Panc1 (cell line): ENCODE data around the gene ZBTB7C. TPM values are rescaled to one million over a fixed set of nuclear protein-coding genes. Genes with fewer than 3 reads are reported as not detected.

Source experiments
- ATAC-seq: fragments of 200-7000 bp; cut with Tn5 transposase; 2 replicates; pipeline ENCODE4 v1.9.1; 2020; ENCODE audit warnings: mild to moderate bottlenecking, moderate library complexity
- BruUV-seq: library from RNA; stranded (reverse); fragments of 400-500 nt; replicated peaks from 2 replicates; lab custom pipeline; 2021; lab: Mats Ljungman, UMichigan
- CTCF ChIA-PET: fragments of 300-600 bp; sonication (Branson Sonifier 250); formaldehyde crosslinking; loops from one replicate; lab custom pipeline; 2022; ENCODE audit warnings: antibody characterized with exemption; lab: Charles Lee
- POLR2A ChIA-PET: fragments of 300-600 bp; sonication (Branson Sonifier 250); formaldehyde crosslinking; loops from one replicate; lab custom pipeline; 2022; ENCODE audit warnings: antibody characterized with exemption; lab: Charles Lee
- DNase-seq: peaks from one replicate; pipeline ENCODE4 v3.0.0-alpha.2; 2010; ENCODE audit warnings: low read depth, low spot score
- H3K27ac ChIP-seq: 2 replicates; pipeline ENCODE4 v1.5.1; 2011; ENCODE audit warnings: mild to moderate bottlenecking, low read length, inconsistent platforms
- H3K27me3 ChIP-seq: fragments of 200-500 bp; sonication (Bioruptor generic); 2 replicates; pipeline ENCODE4 v1.6.0; 2014; ENCODE audit warnings: low read length, inconsistent platforms; ENCODE audit not compliant: control insufficient read depth, insufficient read depth
- H3K36me3 ChIP-seq: fragments of 200-500 bp; sonication (Bioruptor generic); 2 replicates; pipeline ENCODE4 v1.5.1; 2014; ENCODE audit warnings: inconsistent platforms, mild to moderate bottlenecking, low read length, moderate library complexity; ENCODE audit not compliant: control insufficient read depth, insufficient read depth
- H3K4me1 ChIP-seq: 2 replicates; pipeline ENCODE4 v1.5.1; 2011; ENCODE audit warnings: inconsistent platforms, mild to moderate bottlenecking, low read length, moderate library complexity; ENCODE audit not compliant: control insufficient read depth, insufficient read depth
- H3K4me3 ChIP-seq, 2 experiments: 2 replicates each; pipeline ENCODE4 v1.5.1; 2011 to 2012; ENCODE audit warnings: low read depth in 2 of 2, low read length in 2 of 2, mild to moderate bottlenecking in 2 of 2, inconsistent platforms in 1 of 2, moderate library complexity in 1 of 2
- H3K9me3 ChIP-seq: fragments of 200-500 bp; sonication (Bioruptor generic); 2 replicates; pipeline ENCODE4 v1.5.1; 2014; ENCODE audit warnings: low read depth, mild to moderate bottlenecking, inconsistent platforms, low read length, moderate library complexity; ENCODE audit not compliant: control insufficient read depth, insufficient read depth
- CTCF ChIP-seq: fragments of 450-650 bp; IDR thresholded peaks from 2 replicates; pipeline ENCODE4 v1.5.1; 2017; ENCODE audit warnings: mild to moderate bottlenecking
- POLR2AphosphoS5 ChIP-seq: IDR thresholded peaks from 2 replicates; pipeline ENCODE4 v1.6.1; 2012; ENCODE audit warnings: mild to moderate bottlenecking, low read depth, low read length, moderate library complexity
- REST ChIP-seq, 2 experiments: IDR thresholded peaks; 2 replicates each; pipeline ENCODE4 v1.6.1; 2011 to 2012; ENCODE audit warnings: low read depth in 2 of 2, control low read depth in 1 of 2, low read length in 1 of 2, mild to moderate bottlenecking in 1 of 2, moderate library complexity in 1 of 2; ENCODE audit not compliant: insufficient read depth in 1 of 2
- SIN3A ChIP-seq: IDR thresholded peaks from 2 replicates; pipeline ENCODE4 v1.6.1; 2012; ENCODE audit warnings: low read depth, mild to moderate bottlenecking, low read length, moderate library complexity, borderline replicate concordance; ENCODE audit not compliant: insufficient read depth
- TCF7L2 ChIP-seq: IDR thresholded peaks from 2 replicates; pipeline ENCODE4 v1.6.1; 2011; ENCODE audit warnings: mild to moderate bottlenecking, low read depth, low read length, inconsistent platforms
- in situ Hi-C: cut with HindIII; loops from 2 replicates; pipeline ENCODE4 v1.10.0; 2016; ENCODE audit warnings: low sequenced_read_pairs, low pct_unique_long_range_greater_than_20kb
- intact Hi-C: fragments of 100-400 bp; cut with micrococcal nuclease; formaldehyde crosslinking; loops from one replicate; pipeline ENCODE4 v1.10.0; 2022; ENCODE audit not compliant: unreplicated experiment
- total RNA-seq: library from RNA; stranded (reverse); gene quantifications from one replicate; pipeline ENCODE4 v1.2.1, GENCODE V29; 2021; ENCODE audit not compliant: unreplicated experiment

The ZBTB7C gene
- total RNA-seq, 1 experiment from 2014 or later, result 0.03 TPM

GRCh38 chr18:48321121-48321520, 88.1 kb downstream of the ZBTB7C start:
- POLR2A ChIA-PET, result no interaction called here
- no peak overlapping the region for H3K4me3 ChIP-seq
- intact Hi-C loops, result no loop called here
- H3K9me3 ChIP-seq, result no peaks in the 10 kb centered on the region
- no peak for TF ChIP-seq CTCF
- no peak for TF ChIP-seq REST (IDR thresholded peaks at IDR 0.05; ENCODE audit: insufficient read depth in 1 of 2, low read depth in 2 of 2, low read length in 1 of 2)
- no peak for TF ChIP-seq POLR2AphosphoS5
- TF ChIP-seq SIN3A, result no peak
- TF ChIP-seq TCF7L2, result no peak
- no TSS peak for BruUV-seq
- ATAC-seq (no peak), DNase-seq (no peak)
- H3K27ac ChIP-seq, result no peak overlapping the region
- no peaks in the 10 kb centered on the region for H3K4me1 ChIP-seq
- CTCF ChIA-PET, result no interaction called here
- no peaks in the 10 kb centered on the region for H3K27me3 ChIP-seq
- H3K36me3 ChIP-seq, result no peaks in the 10 kb centered on the region
- in situ Hi-C loops, result no loop called here

- DNase-seq (no peak), ATAC-seq (no peak)
- ChIA-PET POLR2A (no interaction called here), CTCF (no interaction called here)
- no peak overlapping the region for H3K27ac ChIP-seq
- in situ Hi-C loops (no loop called here), intact Hi-C loops (no loop called here)
- no peaks in the 10 kb centered on the region for H3K9me3 ChIP-seq
- no peaks in the 10 kb centered on the region for H3K27me3 ChIP-seq
- no peaks in the 10 kb centered on the region for H3K36me3 ChIP-seq
- TF ChIP-seq REST (IDR thresholded peaks at IDR 0.05; ENCODE audit: insufficient read depth in 1 of 2, low read depth in 2 of 2, low read length in 1 of 2), result no peak
- TF ChIP-seq SIN3A, result no peak
- no peak for TF ChIP-seq TCF7L2
- no peak for TF ChIP-seq CTCF
- no peak for TF ChIP-seq POLR2AphosphoS5
- H3K4me1 ChIP-seq, result no peaks in the 10 kb centered on the region
- no TSS peak for BruUV-seq
- H3K4me3 ChIP-seq, result no peak overlapping the region
Measured at GRCh38 chr18:48320639-48320945, 88.6 kb downstream of the ZBTB7C start.
